ENCODE results near the gene ARCN1. TPM values are rescaled to one million over a fixed set of nuclear protein-coding genes. Genes with fewer than 3 reads are reported as not detected.

The ARCN1 gene
- total and polyA plus RNA-seq, 2 donors (not counting 3 experiments of a cell fraction or from before 2014, with no cell fraction given) = 172 to 180 TPM

- H3K4me3 ChIP-seq (replicated peaks in 1 of 3; ENCODE audit: insufficient read depth in 1 of 3, low read depth in 1 of 3, low read length in 3 of 3) = no peak overlapping the region
- POLR2A ChIA-PET = no interaction called here
- TF ChIP-seq, protein P1, sequence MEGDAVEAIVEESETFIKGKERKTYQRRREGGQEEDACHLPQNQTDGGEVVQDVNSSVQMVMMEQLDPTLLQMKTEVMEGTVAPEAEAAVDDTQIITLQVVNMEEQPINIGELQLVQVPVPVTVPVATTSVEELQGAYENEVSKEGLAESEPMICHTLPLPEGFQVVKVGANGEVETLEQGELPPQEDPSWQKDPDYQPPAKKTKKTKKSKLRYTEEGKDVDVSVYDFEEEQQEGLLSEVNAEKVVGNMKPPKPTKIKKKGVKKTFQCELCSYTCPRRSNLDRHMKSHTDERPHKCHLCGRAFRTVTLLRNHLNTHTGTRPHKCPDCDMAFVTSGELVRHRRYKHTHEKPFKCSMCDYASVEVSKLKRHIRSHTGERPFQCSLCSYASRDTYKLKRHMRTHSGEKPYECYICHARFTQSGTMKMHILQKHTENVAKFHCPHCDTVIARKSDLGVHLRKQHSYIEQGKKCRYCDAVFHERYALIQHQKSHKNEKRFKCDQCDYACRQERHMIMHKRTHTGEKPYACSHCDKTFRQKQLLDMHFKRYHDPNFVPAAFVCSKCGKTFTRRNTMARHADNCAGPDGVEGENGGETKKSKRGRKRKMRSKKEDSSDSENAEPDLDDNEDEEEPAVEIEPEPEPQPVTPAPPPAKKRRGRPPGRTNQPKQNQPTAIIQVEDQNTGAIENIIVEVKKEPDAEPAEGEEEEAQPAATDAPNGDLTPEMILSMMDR (IDR thresholded peaks at IDR 0.05; ENCODE audit: extremely low read depth in 1 of 2, insufficient read depth in 1 of 2, low read depth in 1 of 2, low read length in 2 of 2) = no peak
- TF ChIP-seq, protein P2, sequence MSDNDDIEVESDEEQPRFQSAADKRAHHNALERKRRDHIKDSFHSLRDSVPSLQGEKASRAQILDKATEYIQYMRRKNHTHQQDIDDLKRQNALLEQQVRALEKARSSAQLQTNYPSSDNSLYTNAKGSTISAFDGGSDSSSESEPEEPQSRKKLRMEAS (IDR thresholded peaks at IDR 0.05; ENCODE audit: insufficient read depth, insufficient read length) = no peak
- TF ChIP-seq GATA2 (IDR thresholded peaks at IDR 0.05; ENCODE audit: insufficient read depth, insufficient read length, low read depth, low read length) (no peak), POLR2A (IDR thresholded peaks at IDR 0.05; ENCODE audit: low read depth, low read length) (no peak), POLR2AphosphoS5 (IDR thresholded peaks at IDR 0.05; ENCODE audit: insufficient read depth, low read depth, low read length) (no peak), MYC (IDR thresholded peaks at IDR 0.05; ENCODE audit: low read depth, low read length) (no peak), JUN (IDR thresholded peaks at IDR 0.05; ENCODE audit: borderline replicate concordance, insufficient read depth, insufficient read length, low read depth) (no peak), EZH2 (IDR thresholded peaks at IDR 0.05; ENCODE audit: borderline replicate concordance, low read depth, low read length, severe bottlenecking) (no peak), FOS (IDR thresholded peaks at IDR 0.05; ENCODE audit: borderline replicate concordance, insufficient read depth, low read length) (no peak)
- no peak for DNase-seq (ENCODE audit: low read depth, low spot score)
- no peak overlapping the region for H3K4me2 ChIP-seq (ENCODE audit: insufficient read depth, low read length)
- no peak overlapping the region for H3K9ac ChIP-seq (replicated peaks; ENCODE audit: extremely low read depth, insufficient read depth, low read length)
- H3K27me3 ChIP-seq (ENCODE audit: control insufficient read depth in 2 of 2, insufficient read depth in 2 of 2, low read length in 2 of 2) = no peaks in the 10 kb centered on the region
- peaks cover 0 to 3% of the 10 kb centered on the region in 2 experiments for H3K36me3 ChIP-seq (ENCODE audit: control insufficient read depth in 2 of 2, extremely low read depth in 1 of 2, insufficient read depth in 2 of 2, low read length in 2 of 2)
- H2AFZ ChIP-seq (ENCODE audit: low read depth, low read length) = no peak overlapping the region
- FAIRE-seq = no peak
- no peaks in the 10 kb centered on the region for H3K4me1 ChIP-seq (ENCODE audit: control insufficient read depth, extremely low read depth, insufficient read depth, low read length)
- CTCF ChIA-PET = interaction anchor here (0.6 kb wide), 1 partner anchor 346 kb away, joined by 3 read pairs; no protein-coding TSS in a partner anchor
- intact Hi-C loops (cut with micrococcal nuclease) = no loop called here
- H3K9me1 ChIP-seq (replicated peaks; ENCODE audit: control insufficient read depth, extremely low read depth, insufficient read depth, low read length) = no peaks in the 10 kb centered on the region
- dilution Hi-C loops (cut with MboI; ENCODE audit: extremely low pct_ligation_motif_present, low sequenced_read_pairs) = no loop called here
- H3K79me2 ChIP-seq (ENCODE audit: control insufficient read depth, insufficient read depth, low read length) = no peaks in the 10 kb centered on the region
- H3K27ac ChIP-seq (ENCODE audit: insufficient read depth, low read depth, low read length) = no peak overlapping the region
- no peaks in the 10 kb centered on the region for H4K20me1 ChIP-seq (replicated peaks; ENCODE audit: control insufficient read depth, extremely low read depth, insufficient read depth, low read length)
- BruUV-seq (replicated peaks) = no TSS peak
- no peaks in the 10 kb centered on the region for H3K9me3 ChIP-seq (replicated peaks; ENCODE audit: control insufficient read depth, insufficient read depth, low read length)
Measured at GRCh38 chr11:118544647-118545010, 27.6 kb upstream of the ARCN1 start.

All from endothelial cell of umbilical vein (primary cell).